GM12874 (cell line): ENCODE data around the gene ARFIP1.

Experiments
- TF ChIP-seq, protein P1 (sequence below): IDR thresholded peaks from 2 replicates; pipeline ENCODE4 v1.5.1; 2011; ENCODE audit warnings: low read depth, mild to moderate bottlenecking, control low read depth, low read length, moderate library complexity; ENCODE audit not compliant: insufficient read depth

The ARFIP1 gene

DNA sequence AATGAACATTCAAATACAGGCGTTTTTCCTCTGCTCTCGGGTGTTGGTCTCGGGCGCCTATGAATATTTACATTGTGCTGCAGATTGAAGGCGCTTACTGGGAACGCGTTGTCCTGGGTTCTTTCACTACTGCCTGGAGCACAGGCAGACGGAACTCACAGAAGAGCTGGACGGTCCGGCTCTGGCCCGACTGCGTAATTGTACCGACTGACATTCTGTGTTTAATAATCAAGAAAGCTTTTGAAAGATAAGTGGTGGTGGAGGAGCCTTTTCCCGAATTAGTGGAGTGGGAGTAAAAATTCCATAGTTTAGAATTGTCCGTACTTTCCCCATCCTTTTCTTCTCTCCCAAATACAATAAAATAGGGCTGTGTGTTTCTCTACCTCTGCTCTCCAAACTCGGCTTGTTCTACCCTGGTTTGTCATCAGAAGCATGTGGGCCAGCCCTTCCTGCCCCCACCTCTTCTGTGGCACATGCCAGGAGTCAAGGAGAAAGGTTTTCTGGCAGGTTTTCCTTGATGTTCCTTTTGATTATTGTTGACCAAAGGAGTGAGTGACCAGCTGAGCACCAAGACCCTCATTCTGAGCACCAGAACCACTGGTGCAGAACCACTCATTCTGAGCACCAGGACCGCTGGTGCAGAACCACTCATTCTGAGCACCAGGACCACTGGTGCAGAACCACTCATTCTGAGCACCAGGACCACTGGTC, 158.6 kb downstream of the ARFIP1 start:
- TF ChIP-seq, protein P1, sequence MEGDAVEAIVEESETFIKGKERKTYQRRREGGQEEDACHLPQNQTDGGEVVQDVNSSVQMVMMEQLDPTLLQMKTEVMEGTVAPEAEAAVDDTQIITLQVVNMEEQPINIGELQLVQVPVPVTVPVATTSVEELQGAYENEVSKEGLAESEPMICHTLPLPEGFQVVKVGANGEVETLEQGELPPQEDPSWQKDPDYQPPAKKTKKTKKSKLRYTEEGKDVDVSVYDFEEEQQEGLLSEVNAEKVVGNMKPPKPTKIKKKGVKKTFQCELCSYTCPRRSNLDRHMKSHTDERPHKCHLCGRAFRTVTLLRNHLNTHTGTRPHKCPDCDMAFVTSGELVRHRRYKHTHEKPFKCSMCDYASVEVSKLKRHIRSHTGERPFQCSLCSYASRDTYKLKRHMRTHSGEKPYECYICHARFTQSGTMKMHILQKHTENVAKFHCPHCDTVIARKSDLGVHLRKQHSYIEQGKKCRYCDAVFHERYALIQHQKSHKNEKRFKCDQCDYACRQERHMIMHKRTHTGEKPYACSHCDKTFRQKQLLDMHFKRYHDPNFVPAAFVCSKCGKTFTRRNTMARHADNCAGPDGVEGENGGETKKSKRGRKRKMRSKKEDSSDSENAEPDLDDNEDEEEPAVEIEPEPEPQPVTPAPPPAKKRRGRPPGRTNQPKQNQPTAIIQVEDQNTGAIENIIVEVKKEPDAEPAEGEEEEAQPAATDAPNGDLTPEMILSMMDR = no peak

DNA sequence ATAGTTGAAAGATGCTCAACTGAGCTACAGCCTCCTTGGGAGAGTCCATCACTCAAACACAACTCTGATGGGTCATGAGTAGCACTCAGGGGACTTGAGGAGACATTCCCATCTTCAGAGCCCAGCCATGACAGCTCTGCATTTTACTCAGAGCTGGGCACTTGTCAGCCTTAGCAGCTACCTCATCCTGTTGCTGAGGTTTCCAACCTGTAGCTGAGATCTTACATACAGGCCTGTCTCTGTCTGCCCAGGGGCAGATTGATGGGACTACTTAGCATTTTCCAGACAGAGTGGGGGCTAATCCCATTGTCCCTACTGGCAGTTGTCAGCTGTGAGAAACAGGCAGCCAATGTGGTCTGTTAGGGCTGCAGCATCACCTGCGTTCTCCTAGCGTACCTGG, 159.9 kb downstream of the ARFIP1 start:
- TF ChIP-seq, protein P1 = no peak

DNA sequence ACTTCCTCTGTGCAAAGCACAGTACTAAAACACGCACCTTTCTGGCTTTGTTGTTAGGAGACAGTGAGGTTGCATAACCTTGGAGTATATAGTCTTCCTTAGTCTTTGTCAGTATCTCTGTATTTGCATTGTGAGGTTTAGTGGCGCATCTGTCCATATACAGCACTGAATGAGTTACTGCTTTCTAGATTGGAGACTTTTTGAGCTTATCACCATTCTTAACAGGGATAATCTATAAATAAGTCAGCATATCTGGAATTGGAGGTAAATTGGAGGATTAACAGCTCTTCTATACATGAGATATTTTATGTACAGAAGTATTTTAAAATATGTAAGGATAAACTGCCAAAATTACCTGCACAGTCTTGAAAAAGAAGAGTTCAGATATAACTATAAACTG, 160.7 kb downstream of the ARFIP1 start:
- TF ChIP-seq, protein P1 = no peak

DNA sequence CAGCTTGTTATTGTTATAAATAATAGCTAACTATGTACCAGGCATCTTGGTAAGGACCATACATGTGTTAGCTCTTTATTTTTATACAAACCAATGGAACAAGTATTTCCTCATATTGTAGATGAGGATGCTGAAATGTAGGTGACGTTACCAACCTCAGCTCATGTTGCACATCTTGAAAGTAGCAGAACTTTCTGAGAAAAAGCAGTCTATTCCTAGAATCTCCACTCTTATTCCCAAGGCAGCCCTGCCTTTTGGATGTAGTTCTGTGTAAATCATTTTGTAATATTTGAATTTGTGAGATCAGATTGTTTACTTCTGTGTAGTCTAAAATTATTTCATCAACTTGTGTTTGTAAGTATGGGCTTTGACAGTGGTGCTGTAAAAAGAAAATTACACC, 161.7 kb downstream of the ARFIP1 start:
- TF ChIP-seq, protein P1 = no peak

DNA sequence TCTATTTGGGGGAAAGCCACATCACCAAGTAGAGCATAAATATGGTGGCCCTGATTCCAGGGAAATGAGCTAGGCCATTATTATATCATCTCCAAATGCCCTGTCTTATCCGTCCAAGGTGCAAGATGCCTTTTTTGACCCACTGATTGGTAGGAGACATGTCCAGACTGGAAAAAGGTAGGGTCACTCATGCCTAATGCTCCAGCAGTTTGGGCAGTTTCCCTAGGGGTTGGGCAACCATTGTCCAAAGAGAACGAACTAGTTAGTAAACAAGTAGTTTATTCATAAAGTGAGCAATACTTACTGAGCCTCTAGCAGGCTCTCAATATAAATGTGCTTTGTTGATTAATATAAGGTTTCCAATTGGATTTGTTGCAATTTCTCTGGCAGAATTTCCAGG, 162.6 kb downstream of the ARFIP1 start:
- TF ChIP-seq, protein P1 = no peak

DNA sequence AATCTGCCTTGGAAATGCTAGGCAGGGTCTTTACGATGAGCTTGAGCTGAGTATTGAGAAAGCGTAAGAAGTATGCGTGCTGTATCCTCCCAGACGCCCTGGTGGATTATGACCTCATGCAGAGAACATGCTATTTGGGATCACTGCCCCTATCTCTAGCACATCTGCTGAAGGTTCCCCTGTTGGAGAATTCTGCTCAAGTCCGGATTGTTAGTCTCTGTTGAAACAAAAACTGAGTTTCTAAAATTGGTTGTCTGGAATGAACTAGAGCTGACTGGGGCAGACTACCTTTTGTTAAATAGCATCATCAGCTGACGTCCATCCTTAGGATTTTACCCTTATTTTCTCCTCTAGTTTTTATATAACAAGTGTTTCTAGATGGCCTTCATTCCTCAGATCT, 163.9 kb downstream of the ARFIP1 start:
- TF ChIP-seq, protein P1 = no peak

DNA sequence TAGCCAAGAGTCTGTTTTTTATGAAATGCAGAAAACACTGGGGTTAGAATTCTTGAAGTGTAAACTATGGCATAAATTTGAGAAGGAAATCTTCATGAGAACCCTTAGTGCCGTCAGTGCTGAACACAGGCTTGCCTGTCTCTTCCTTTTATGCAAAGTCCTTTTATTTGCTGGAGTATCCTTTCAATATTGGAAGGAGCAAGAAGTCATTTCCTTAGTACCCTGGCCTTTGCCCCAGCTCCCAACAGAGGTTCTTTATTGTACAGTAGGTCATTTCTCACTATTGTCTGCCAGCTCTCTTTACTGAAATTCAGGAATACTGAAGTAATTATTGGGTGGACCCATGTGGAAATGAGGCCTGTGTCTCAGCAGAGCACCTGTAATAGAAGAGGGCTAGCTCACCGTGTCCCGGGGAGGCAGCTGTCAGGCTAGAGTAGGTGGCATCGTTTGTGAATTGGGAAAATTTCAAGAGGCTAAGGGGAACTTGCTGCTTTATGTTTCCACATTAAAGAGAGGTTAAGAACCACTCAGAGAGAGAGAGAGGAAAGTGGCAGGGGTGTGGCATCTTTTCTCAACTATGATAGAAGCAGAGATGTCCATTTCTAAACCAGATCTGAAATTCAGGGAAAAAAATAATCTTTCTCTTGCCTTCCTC, 165.0 kb downstream of the ARFIP1 start:
- TF ChIP-seq, protein P1 = no peak
